ENCODE data around the gene GNB1L. TPM values are rescaled to one million over a fixed set of nuclear protein-coding genes. Genes with fewer than 3 reads are reported as not detected.

GNB1L gene
- total and polyA plus RNA-seq, 2 donors (not counting 1 experiment from before 2014, with no cell fraction given) = 6.6 to 12.1 TPM

DNA sequence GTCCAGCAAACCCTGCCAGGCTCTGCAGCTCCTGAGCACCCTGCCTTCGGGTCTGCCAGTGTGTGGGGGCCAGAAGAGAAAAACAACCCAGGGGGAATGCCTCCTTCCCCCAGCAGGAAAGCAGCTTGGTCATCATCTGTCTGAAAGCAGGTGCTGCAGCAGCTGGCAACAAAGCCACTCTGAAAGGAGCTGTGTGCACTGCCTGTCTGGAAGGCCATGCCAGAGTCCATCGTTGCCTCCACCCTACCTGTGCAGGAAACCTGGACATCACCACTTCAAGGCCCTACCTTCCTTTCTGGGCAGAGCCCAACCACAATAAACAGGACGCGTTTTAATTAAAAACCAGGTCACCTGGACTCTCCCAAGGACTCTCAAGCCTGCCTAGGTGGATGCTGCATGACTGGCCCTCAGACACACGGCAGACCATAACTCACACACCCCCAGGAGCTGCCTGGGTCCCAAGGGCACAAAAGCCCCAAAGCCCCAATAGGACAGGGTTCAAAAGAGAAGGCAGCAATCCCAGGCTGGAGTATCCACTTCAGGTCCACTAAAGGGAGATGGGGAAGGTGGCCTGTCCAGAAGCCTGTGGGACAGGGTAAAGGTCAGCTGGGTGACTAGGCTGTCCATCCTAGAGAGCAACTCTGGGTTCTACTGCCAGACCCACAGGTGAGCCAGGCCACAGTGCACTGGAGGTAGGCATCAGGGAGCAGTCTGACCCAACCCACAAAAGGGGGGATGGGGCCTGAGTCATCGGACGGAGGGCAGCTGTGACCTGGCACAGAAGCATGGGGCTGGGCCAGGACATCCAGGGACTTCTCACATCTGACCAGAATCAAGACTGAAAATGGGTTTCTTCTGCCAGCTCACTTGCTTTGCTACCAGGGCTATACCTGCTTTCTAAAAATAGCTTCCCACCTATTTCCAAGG lies 6.1 kb downstream of the GNB1L start:
- H3K9me3 Mint-ChIP-seq (ENCODE audit: insufficient read depth) = no peaks in the 10 kb centered on the region
- Histone ChIP-seq H3K27ac (ENCODE audit: low read length in 2 of 2) (no peak overlapping the region), H3K9ac (ENCODE audit: low read length) (no peak overlapping the region), H4K20me1 (ENCODE audit: control insufficient read depth, insufficient read depth, low read length, poor library complexity, severe bottlenecking) (peaks cover 46% of the 10 kb centered on the region), H3K9me3 (ENCODE audit: control extremely low read depth in 1 of 3, control insufficient read depth in 2 of 3, insufficient read depth in 1 of 3, low read length in 2 of 3) (peaks cover 0 to 5% (median 0%) of the 10 kb centered on the region in 3 donors), H3K79me2 (ENCODE audit: control insufficient read depth, insufficient read depth, low read length) (peaks cover 36% of the 10 kb centered on the region), H2AFZ (ENCODE audit: insufficient read depth, low read depth, low read length, poor library complexity, severe bottlenecking) (no peak overlapping the region), H3K27me3 (replicated peaks in 1 of 4; ENCODE audit: control extremely low read depth in 1 of 4, control insufficient read depth in 3 of 4, insufficient read depth in 4 of 4, low read length in 3 of 4) (no peaks in the 10 kb centered on the region), H3K4me2 (replicated peaks; ENCODE audit: low read depth, low read length, poor library complexity, severe bottlenecking) (no peak overlapping the region), H3K4me1 (ENCODE audit: control insufficient read depth in 2 of 2, insufficient read depth in 2 of 2, low read length in 2 of 2) (peaks cover 19 to 22% of the 10 kb centered on the region in 2 donors), H3K4me3 (ENCODE audit: control extremely low read depth in 1 of 5, extremely low read depth in 1 of 5, insufficient read depth in 1 of 5, low read depth in 2 of 5, low read length in 4 of 5) (no peak overlapping the region), H3K36me3 (replicated peaks in 1 of 2; ENCODE audit: control extremely low read depth in 1 of 2, control insufficient read depth in 1 of 2, extremely low read depth in 1 of 2, insufficient read depth in 2 of 2, low read length in 1 of 2) (peaks cover 0 to 18% of the 10 kb centered on the region in 2 experiments)
- H3K27me3 Mint-ChIP-seq = no peaks in the 10 kb centered on the region
- WGBS (ENCODE audit: insufficient coverage) = 92% methylated on average over 7 of the region's 7 CpGs
- no peak for ATAC-seq (ENCODE audit: low read depth)
- DNase-seq = no peak
- intact Hi-C loops (cut with micrococcal nuclease) = no loop called here
- ChIA-PET CTCF (interaction anchor here (0.6 to 1.0 kb wide), 2 partner anchors 12 to 219 kb away, joined by 3 to 4 read pairs; no protein-coding TSS in a partner anchor), POLR2A (no interaction called here)
- H3K27ac Mint-ChIP-seq = no peak overlapping the region
- peaks cover 33% of the 10 kb centered on the region for H3K4me1 Mint-ChIP-seq
- H3K4me3 Mint-ChIP-seq = no peak overlapping the region
- TF ChIP-seq CTCF (IDR thresholded peaks at IDR 0.05) (no peak), EZH2 (IDR thresholded peaks at IDR 0.05; ENCODE audit: borderline replicate concordance, insufficient read depth, low read depth, low read length, poor library complexity, severe bottlenecking) (no peak)

GRCh38 chr22:19847345-19847632 lies 7.4 kb downstream of the GNB1L start:
- H4K20me1 ChIP-seq (ENCODE audit: control insufficient read depth, insufficient read depth, low read length, poor library complexity, severe bottlenecking) = peaks cover 45% of the 10 kb centered on the region
- H3K27ac ChIP-seq (ENCODE audit: low read length in 2 of 2) = no peak overlapping the region
- Mint-ChIP-seq H3K27ac (no peak overlapping the region), H3K27me3 (no peaks in the 10 kb centered on the region), H3K9me3 (ENCODE audit: insufficient read depth) (no peaks in the 10 kb centered on the region), H3K4me1 (peaks cover 20% of the 10 kb centered on the region), H3K4me3 (no peak overlapping the region)
- POLR2A ChIA-PET = no interaction called here
- H3K36me3 ChIP-seq (replicated peaks in 1 of 2; ENCODE audit: control extremely low read depth in 1 of 2, control insufficient read depth in 1 of 2, extremely low read depth in 1 of 2, insufficient read depth in 2 of 2, low read length in 1 of 2) = peaks cover 0 to 18% of the 10 kb centered on the region in 2 experiments
- H2AFZ ChIP-seq (ENCODE audit: insufficient read depth, low read depth, low read length, poor library complexity, severe bottlenecking) = no peak overlapping the region
- DNase-seq (no peak), ATAC-seq (ENCODE audit: low read depth) (no peak)
- H3K4me1 ChIP-seq (ENCODE audit: control insufficient read depth in 2 of 2, insufficient read depth in 2 of 2, low read length in 2 of 2) = peaks cover 13 to 17% of the 10 kb centered on the region in 2 donors
- no peak for TF ChIP-seq EZH2 (IDR thresholded peaks at IDR 0.05; ENCODE audit: borderline replicate concordance, insufficient read depth, low read depth, low read length, poor library complexity, severe bottlenecking)
- TF ChIP-seq CTCF (IDR thresholded peaks at IDR 0.05) = no peak
- no peak overlapping the region for H3K4me2 ChIP-seq (replicated peaks; ENCODE audit: low read depth, low read length, poor library complexity, severe bottlenecking)
- H3K9me3 ChIP-seq (ENCODE audit: control extremely low read depth in 1 of 3, control insufficient read depth in 2 of 3, insufficient read depth in 1 of 3, low read length in 2 of 3) = peaks cover 0 to 5% (median 0%) of the 10 kb centered on the region in 3 donors
- H3K79me2 ChIP-seq (ENCODE audit: control insufficient read depth, insufficient read depth, low read length) = peaks cover 28% of the 10 kb centered on the region
- WGBS (ENCODE audit: insufficient coverage) = 100% methylated on average over 1 of the region's 2 CpGs
- intact Hi-C loops (cut with micrococcal nuclease) = no loop called here
- CTCF ChIA-PET = no interaction called here
- no peaks in the 10 kb centered on the region for H3K27me3 ChIP-seq (replicated peaks in 1 of 4; ENCODE audit: control extremely low read depth in 1 of 4, control insufficient read depth in 3 of 4, insufficient read depth in 4 of 4, low read length in 3 of 4)
- no peak overlapping the region for H3K4me3 ChIP-seq (ENCODE audit: control extremely low read depth in 1 of 5, extremely low read depth in 1 of 5, insufficient read depth in 1 of 5, low read depth in 2 of 5, low read length in 4 of 5)
- no peak overlapping the region for H3K9ac ChIP-seq (ENCODE audit: low read length)

Measured in B cell (primary cell).